Measurements from ENCODE around the gene TMEM19.
"Not testable (repeated sequence)": the region's sequence is repeated elsewhere in the genome, so short reads cannot be mapped to it uniquely, and the experiment has no call there.

Gene TMEM19

GRCh38 chr12:71694099-71694820 is 8.4 kb downstream of the TMEM19 start:
- H3K4me3 ChIP-seq (ENCODE audit: low read depth, low read length) = no peak overlapping the region

GRCh38 chr12:71695782-71696181 is 9.9 kb downstream of the TMEM19 start:
- H3K4me3 ChIP-seq (ENCODE audit: low read depth, low read length) = no peak overlapping the region

More at GRCh38 chr12:71694099-71694820, 8.4 kb downstream of the TMEM19 start:
- TF ChIP-seq CTCF (IDR thresholded peaks at IDR 0.05; ENCODE audit: borderline replicate concordance, insufficient read depth, low read depth, low read length) = no peak

GRCh38 chr12:71702181-71702580 is 16.3 kb downstream of the TMEM19 start:
- H3K4me3 ChIP-seq (ENCODE audit: low read depth, low read length) = not testable (repeated sequence)

More at GRCh38 chr12:71695782-71696181, 9.9 kb downstream of the TMEM19 start:
- no peak for TF ChIP-seq CTCF (IDR thresholded peaks at IDR 0.05; ENCODE audit: borderline replicate concordance, insufficient read depth, low read depth, low read length)

- no peak for TF ChIP-seq CTCF (IDR thresholded peaks at IDR 0.05; ENCODE audit: borderline replicate concordance, insufficient read depth, low read depth, low read length)
- no peak overlapping the region for H3K4me3 ChIP-seq (ENCODE audit: low read depth, low read length)
Measured at GRCh38 chr12:71702590-71702989, 16.7 kb downstream of the TMEM19 start.

GRCh38 chr12:71703206-71703605 is 17.3 kb downstream of the TMEM19 start:
- no peak overlapping the region for H3K4me3 ChIP-seq (ENCODE audit: low read depth, low read length)
- TF ChIP-seq CTCF (IDR thresholded peaks at IDR 0.05; ENCODE audit: borderline replicate concordance, insufficient read depth, low read depth, low read length) = no peak

- H3K4me3 ChIP-seq (ENCODE audit: low read depth, low read length) = no peak overlapping the region
- TF ChIP-seq CTCF (IDR thresholded peaks at IDR 0.05; ENCODE audit: borderline replicate concordance, insufficient read depth, low read depth, low read length) = no peak
Measured at GRCh38 chr12:71704920-71705319, 19.0 kb downstream of the TMEM19 start.

DNA sequence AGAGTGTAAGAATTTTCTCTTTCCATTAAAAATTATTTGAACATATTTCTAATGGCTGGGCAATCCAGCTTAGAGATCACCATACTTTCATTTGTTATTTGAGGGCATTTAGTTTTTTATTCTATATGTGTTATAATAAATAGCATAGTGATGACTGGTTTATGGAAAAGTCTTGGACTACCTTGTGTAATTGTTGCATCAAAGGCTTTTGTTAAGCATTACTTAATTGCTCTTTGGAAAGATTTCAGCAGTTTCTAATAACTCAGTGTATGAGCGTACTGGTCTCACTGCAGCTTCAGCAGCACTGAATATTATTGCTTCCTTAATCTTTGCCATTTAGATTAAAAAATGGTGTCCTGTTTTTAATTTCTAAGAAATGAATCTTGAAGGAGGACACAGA is 22.8 kb downstream of the TMEM19 start:
- H3K4me3 ChIP-seq (ENCODE audit: low read depth, low read length) = no peak overlapping the region
- no peak for TF ChIP-seq CTCF (IDR thresholded peaks at IDR 0.05; ENCODE audit: borderline replicate concordance, insufficient read depth, low read depth, low read length)

Measured in GM12875 (cell line).